HUDEP-2 (cell line): ENCODE measurements around the gene CERS6.
"Not testable (repeated sequence)": the region's sequence is repeated elsewhere in the genome, so short reads cannot be mapped to it uniquely, and the experiment has no call there.

ENCODE experiments used
- DNase-seq, 76 experiments: peaks; one replicate each; lab custom pipeline; 2025; ENCODE audit not compliant: unreplicated experiment in 76 of 76; lab: John Stamatoyannopoulos, UW

The CERS6 gene

DNA sequence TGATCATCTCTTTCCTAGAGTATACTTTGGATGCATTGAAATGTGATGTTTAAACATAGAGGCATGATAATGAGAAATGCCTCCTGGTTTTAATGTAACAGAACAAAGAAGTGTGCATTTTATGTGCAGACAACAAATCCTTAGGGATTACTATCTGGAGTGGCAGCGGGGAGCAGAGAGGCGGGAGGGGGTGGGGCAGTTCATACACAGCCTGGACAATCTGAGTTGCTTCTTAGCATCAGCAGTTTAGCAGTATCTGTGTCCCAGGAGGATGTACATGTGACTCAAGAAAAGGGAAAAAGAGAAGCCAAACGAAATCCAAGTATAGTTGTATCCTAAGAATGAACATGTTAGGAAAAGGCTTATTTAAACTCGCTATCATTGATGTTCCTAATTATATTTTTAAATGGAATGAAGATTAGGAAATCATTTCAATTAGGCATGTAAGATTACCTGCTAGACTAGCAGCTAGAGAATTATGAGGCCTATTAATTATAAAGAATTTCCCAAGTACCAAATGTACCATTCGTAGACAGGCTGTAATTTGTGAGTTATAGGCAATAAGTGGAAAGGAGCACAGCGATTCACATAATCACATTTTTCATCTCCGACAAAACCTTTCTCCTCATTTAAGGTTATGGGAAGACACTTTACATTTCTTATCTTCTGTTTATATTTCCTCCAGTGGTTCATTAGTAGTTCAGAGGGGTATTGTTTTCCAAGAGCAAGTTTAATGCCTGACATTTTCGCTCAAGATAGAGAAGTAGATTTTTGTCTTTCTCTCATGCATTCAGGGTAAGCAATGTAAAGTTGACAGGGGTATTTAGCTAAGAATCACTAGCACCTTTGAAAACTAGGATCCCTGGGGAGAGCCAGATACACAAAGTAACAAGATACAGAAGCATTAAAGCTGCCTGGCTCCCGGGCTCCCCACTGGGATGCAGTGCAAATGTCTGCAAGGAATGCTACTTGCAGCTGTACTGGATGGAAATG is 205.1 kb downstream of the CERS6 start:
- no peak for DNase-seq

DNA sequence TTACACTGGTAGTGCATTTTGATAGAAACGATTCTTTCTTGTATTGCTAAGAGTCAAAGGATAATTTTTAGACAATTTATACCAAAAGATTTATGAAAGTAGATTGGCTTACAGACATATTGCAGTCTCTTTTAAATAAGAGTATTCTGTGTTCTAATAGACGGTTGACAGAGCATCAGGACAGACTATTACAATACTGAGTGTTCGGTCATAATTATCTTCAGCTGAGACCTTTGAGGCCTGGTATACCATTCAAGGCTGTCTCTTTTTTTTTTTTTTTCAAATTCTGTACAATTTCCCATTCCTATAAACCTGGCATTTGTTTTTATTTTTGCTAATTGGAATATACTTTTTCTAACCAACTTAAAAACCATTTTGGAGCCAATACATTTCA is 205.8 kb downstream of the CERS6 start:
- no peak for DNase-seq

DNA sequence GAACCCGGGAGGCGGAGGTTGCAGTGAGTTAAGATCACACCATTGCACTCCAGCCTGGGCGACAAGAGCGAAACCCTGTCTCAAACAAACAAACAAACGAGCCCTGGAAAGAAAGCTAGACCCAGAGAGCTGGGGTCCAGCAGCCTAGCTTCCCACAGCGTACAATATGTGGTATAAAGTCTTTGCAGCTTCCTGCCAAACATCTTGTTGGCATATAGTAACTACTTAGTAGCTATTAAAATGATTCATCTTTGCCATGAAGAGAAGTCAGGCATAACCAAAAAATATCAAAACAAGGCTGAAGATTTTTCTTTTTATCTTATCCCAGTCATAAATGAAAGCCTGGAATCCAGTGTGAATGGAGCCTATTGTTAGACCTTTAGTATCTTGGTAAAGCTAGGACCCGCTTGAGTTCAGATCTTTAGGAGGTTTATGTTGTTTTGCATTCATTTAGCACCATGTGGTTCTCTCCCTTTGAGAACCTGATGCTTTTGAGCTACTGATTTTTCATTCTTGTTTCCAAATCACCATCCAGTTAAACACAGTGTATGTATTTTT is 206.7 kb downstream of the CERS6 start:
- no peak for DNase-seq

DNA sequence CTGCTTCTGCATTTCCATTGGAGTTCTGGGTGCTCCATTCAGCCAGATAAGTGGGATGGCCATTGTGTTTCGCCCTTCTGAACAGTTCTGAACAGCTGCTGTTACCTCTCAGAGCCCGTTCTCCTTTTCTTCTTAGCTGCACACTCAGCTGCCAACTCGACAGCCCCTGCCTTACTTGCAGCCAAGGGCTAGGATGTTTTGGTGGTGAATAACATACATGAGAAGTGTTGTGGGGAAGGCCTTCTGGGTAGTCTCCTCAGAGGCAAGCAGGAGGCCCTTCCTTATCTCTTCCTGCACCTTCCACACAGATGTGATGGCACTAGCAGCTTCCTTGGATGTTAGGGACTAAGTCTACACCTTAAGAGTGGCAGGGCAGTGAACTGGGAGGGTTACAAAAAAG is 207.9 kb downstream of the CERS6 start:
- DNase-seq: peak in 1 of 76 experiments; percentile 7

DNA sequence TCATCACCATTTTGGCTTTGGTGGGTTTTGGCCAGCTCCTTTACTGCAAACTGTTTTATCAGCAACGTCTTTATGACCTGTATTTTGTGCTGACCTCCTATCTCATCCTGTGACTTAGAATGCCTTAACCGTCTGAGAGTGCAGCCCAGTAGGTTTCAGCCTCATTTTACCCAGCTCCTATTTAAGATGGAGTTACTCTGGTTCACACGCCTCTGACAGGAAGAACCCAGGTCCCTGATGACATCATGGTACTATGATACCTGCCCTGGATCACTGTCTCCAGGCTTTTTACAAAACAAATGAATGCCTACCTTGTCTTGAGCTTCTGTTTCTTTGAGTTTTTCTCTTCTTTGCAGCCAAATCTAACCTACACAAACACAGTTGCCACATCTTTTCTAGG is 208.6 kb downstream of the CERS6 start:
- not testable (repeated sequence) for DNase-seq

DNA sequence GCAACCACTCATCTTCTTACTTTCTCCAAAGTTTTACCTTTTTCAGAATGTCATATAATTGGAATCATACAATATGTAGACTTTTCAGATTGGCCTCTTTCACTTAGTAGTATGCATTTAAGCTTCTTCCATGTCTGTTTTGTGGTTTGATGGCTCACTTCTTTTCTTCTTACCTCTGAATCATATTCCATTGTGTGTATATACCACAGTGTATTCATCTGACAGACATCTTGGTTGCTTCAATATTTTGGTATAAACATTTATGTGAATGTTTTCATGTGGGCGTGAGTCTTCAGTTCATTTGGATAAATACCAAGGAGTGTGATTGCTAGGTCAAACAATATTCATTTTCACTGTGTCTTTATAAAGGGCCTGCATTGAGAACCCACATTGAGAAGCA is 210.3 kb downstream of the CERS6 start:
- no peak for DNase-seq

DNA sequence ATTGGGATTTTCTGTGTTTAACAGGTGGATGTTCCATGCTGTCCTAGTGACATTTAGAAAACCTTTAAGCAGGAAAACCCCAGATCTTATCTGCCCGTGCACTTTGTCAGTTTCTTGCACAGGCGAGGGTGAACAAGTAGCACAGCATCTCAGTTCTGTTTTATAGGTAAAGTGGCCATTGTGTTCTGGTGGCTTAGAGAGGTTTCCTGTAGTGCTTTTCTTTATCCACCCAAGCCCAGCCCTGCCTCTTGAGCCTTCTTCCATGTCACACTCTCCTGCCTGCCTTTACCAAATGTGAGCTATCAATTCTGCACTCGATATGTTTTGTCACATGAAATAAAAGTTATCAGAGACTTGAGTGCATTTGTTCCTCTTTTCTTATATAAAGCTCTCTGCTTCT is 211.1 kb downstream of the CERS6 start:
- no peak for DNase-seq

DNA sequence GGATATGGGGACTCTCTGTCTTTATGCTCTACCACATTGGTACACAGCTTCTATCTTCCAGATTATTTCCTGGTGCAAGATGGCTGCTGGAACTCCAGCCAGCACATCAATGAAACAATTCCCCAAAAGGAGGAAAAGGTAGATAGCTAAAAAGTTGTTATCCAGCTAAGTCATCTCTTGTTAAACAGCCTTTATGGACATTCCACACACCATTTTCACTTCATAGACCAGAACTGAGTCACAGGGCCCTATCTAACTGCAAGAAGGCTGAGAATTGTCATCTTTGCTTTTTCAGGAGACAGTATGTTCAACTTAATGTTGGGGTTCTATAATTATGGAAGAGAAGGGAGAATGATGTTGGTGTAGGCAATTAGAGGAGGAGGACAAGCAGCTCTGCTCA is 213.1 kb downstream of the CERS6 start:
- no peak for DNase-seq

DNA sequence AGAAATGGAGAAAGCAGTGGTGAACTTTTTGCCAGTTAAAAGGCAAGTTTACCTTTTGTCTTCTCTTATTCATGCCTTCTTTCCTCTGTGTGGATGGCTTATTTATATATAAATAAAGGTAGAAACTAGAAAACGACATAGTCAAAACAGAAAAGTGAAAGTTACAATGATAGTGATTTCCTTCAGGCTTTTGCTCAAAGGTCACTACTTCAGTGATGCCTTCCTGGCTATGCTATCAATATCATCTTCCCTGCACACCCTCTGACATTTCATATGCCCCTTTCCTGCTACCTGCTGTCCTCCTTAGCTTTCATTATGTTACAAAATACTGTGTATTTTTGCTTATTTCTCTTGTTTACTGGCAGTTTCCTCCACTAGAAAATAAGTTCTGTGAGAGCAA is 214.4 kb downstream of the CERS6 start:
- no peak for DNase-seq

DNA sequence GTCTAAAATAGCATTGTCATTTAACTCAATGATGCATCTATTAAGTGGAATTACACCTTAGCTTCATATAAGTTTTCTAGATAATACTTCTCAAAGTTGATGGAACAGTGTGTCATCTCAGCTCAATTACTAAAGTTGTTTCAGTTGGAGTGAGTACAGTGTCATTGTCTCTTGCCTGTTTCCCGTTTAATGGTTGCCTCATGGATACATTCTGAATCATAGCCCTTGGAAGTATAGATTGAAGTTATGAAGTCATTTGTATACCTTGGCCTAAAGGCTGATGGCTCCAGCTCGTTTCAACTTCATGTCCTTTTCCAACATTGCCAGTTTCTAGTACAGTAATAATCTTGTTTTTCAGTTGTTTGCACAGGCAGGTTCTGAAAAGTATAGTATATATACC is 215.9 kb downstream of the CERS6 start:
- DNase-seq: no peak

DNA sequence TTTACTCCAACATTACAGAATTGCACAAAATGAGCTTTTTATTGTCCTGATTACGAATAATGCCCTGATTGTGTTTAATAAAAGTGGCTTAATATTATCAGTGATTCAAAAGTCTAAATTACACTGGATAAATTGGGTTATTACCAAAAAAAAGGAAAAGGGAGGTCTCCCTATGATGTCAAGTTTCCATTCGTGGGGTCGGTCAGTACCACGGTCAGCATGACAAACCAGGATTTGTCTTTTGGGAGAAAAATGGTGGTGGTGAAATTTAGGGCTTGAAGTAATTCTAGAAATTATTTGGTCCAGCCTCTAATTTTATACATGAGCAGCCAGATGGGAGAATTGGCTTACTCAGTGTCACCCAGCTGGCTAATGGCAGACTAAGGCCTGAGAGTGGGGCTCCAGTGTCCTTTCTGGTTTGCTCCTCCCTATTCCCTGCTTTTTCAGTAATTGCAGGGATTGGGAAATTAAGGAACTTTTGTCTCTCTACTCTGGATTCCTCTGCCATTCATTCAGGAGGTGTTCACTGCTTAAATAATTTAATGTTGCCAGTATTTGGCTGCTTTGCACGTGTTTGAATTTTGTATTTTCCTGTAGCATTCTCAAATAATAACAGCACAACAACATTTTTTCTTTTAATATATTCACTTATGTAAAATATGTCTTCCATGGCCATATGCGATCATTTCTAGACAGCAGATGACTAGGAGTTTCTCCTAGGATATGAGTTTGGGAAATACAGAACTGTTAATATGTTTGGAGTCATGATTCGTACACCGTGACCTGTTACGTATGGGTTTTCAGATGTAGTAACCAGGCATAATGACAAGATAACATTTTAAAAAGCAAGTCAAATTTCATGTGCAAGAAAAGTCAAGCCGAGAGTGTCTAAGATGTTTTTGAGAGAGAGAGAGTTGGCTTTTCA is 217.5 kb downstream of the CERS6 start:
- no peak for DNase-seq

DNA sequence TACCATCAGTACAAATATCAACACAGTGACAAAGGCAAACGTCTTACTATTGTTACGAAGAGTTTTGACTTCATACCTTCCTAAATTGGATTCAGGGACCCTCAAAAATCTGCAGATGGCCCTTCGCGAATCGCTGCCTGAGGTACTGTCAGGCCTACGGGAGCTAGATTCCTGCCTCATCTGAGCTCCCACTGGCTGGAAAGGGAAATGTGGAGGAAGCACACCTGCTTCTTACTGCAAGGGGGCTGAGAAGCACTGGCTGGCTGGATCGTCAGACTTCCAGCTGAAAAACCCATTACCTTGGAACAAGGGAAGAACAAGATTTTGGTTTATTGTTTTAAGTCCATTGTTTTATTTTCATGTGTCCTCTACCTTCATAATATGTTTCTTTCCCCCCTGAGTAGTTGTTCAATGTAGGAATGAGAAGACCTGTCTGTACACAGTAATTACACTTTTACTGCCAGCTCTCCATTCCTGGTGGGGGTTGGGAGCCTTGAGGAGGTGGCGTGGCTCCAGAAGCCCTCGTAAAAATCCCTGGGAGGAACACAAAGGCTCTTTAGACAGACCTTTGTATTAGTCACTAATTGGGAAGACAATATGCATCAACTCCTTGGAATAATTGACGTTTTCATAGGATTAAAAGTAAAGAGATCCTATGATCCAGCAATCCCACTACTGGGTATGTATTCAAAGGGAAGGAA is 222.2 kb downstream of the CERS6 start:
- no peak for DNase-seq

DNA sequence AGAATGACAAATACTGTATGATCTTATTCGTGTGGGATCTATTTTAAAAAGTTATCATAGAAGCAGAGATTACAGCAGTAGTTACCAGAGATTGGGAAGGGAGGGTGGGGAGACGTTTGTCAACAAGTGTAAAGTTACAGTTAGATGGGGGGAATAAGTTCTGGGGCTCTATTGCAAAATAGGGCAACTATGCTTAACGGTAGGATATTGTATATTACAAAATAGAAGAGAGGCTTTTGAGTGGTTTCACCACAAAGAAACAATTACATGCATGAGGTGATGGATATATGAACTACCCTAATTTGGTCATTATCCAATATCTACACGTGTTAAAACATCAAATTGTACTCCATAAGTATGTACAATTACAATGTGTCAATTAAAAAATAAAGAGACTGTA is 223.0 kb downstream of the CERS6 start:
- DNase-seq: no peak

DNA sequence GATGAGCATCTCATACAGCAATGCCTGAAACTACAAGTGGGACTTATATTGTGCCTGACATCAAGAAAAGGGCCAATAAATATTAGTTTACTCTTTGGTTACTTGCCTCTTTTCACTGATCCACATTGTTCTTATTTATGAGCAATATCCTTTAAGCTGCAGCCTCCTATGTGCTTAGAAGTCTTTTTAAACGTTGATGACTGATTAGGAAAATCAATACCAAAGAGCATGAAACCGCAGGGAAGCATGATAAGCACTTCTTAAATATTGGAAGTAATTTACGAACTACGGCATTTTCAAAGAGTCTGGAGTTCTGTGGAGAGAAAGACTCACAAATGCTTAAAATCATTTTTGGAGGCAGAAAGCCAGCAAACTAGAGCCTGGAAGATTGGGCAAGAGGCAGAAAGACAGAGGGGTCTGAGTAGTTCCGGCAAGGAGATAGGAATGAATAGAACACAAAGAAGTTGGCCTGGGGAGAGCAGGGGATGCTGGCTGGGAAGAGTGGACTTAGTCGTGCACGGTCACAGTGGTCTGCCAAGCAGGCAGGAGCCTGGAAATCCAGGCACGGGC is 223.8 kb downstream of the CERS6 start:
- DNase-seq: no peak

DNA sequence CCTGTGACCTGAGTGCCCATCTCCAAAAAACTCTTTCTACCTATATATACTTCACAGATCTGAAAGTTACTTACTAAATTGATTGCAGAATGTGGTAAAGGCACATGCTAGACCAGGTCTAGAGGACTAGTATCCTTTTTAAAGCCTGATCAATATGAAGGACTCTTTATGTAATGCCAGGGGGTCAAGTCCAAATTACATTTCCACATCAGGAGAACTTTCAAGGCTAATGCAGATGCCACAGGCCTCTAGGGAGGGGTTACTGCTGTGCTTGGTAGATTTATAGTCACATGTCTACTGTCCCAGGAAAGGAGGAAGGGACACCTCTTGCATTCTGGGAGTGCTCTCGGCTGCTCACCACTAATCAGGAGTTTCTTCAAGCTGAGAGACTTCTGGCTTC is 227.9 kb downstream of the CERS6 start:
- no peak for DNase-seq

DNA sequence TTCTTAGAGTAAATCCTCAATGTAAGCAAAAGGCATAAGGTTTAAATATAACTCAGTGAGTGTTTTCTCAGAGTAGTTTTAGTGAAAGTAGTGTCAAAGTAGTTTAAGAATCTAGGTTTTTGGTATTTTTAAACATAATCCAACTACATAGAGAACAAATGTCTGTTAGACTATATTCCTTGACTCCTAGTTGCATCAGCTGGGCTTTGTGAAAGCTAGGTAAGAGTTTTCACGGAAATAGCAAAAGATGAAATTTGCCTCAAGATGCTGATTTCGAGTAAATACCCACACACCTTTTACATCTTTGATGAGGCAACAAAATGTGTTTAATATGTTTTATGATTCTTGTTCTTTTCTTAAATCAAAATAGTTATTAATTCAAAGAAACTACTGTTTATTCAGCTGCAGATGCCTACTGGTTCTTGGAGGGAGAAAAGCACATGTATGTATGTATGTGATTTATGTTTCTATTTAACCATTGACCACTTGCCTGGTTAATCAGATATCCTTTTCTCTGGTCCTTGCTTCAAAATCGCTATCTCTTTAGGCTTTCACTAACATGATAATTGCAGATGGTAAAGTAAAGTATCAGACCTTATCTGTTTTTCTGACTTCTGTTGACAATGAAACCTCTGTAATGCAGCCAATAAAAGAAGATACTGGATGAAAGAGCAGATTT is 229.0 kb downstream of the CERS6 start:
- no peak for DNase-seq

DNA sequence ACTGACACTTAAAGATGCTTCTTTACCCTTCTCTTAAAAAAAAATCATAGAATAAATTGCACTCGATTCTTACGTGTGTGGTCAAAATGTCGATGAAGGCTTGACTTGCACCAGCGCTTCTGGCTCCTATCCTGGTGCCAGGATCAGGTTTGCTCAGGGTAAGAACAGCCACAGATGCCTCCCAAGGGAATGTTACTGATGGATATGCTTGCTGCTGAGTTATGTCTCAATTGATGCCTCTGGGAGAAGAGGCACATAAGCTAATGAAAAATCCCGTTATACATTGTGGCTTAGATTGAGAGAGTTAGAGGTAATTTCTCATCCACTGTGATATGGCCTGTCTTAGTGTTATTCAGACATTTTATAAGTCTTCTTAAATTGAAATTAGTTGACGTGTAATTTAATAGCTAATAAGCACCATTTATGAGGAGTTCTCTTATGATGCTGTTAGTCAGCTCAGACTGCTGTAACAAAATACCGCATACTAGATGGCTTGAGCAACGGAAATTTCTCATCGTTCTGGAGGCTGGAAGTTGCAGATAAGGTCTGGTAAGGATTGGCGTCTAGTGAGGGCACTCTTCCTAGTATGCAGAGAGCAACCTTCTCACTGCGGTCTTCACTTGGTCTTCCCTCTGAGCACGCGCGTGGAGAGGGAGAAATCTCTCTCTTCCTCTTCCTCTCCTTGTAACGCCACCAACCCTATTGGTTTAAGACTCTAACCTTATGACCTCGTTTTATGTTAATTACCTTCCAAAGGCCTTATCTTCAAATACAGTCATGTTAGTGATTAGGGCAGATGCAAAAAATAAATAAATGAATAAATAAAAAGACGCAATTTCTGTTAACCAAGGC is 229.8 kb downstream of the CERS6 start:
- DNase-seq: peak in 44 of 76 experiments; percentile 3 to 70 (median 30)

DNA sequence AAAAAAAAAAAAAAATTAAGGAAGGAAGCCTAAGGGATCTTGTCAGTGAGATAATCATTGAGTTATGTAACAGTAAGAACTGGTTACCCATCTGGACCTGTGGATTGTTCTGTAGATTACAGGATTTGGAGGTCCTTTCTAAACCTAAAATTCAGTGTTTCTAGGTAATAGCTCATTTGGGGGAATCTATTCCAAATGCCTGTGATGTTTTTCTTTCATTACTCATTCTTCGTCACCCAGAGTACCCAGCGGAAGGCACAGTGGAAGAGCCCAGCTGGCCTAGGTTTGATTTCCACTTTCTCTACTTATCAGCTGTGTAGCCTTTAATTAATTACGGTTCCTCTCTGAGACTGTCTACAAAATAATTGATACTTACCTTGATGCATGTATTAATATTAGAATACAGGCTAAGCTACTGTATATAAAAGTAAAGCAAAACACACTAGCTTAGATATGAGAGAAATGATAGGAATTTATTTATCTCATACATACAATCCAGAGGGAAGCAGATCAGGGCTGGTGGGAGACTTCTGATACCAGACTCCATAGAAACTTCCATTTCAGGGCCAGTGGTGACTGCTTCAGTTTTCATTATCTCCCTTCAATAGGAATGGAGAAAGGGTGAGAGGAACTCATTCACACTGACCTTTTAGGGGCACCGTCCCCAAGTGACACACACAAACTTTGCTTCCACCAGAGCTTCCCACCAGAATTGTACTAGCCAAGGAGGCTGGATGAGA is 230.6 kb downstream of the CERS6 start:
- DNase-seq: no peak
